HG03521 (cell line): ENCODE data around the gene ZBTB46.
"Not testable (repeated sequence)": the region's sequence is repeated elsewhere in the genome, so short reads cannot be mapped to it uniquely, and the experiment has no call there.

Experiments
- ATAC-seq: cut with Tn5 transposase; IDR thresholded peaks from one replicate; pipeline ENCODE4 v1.9.1; 2021; ENCODE audit warnings: mild to moderate bottlenecking, moderate library complexity; ENCODE audit not compliant: unreplicated experiment

ZBTB46 gene

DNA sequence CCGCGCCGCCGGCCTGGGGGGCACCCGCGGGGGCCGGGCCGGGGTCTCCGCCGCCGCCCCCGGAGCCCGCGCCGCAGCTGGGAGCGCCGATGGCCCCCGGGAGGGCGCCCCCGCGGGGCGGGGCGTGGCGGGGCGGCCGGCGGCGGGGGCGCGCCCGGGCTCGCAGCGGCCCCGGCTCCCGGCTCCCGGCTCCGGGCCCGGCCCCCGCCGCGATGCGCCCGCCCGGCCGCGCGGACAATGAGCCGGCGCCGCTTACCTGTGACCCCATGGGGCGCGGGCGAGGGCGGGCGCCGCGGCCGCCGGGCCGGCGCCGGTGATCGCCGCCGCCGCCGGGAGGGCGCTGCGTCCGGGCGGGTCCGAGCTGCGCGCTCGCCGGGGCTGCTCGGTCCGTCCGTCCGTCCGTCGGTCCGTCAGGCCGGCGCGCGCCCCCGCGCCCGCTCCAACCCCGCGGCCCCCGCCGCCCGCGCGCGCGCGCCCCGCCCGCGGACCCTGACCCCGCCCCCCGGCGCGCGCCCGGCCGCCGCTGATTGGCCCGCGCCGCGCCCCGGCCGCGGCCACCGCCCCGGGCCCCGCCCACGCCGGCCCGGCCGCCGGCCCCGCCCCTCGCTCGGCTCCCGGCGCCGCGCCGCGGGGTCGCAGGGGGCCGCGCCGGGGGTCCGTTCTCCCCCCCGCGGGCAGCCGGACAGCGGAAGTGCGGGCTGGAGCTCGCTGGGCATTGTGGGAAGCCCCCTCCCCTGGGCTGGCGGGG, at the start of gene ZBTB46:
ZBTB46 (minus strand) TSS at position 424 of the 748 bp plus-strand sequence. CDS start 40,507 bp downstream, outside the sequence.
- peak; percentile 62 for ATAC-seq

DNA sequence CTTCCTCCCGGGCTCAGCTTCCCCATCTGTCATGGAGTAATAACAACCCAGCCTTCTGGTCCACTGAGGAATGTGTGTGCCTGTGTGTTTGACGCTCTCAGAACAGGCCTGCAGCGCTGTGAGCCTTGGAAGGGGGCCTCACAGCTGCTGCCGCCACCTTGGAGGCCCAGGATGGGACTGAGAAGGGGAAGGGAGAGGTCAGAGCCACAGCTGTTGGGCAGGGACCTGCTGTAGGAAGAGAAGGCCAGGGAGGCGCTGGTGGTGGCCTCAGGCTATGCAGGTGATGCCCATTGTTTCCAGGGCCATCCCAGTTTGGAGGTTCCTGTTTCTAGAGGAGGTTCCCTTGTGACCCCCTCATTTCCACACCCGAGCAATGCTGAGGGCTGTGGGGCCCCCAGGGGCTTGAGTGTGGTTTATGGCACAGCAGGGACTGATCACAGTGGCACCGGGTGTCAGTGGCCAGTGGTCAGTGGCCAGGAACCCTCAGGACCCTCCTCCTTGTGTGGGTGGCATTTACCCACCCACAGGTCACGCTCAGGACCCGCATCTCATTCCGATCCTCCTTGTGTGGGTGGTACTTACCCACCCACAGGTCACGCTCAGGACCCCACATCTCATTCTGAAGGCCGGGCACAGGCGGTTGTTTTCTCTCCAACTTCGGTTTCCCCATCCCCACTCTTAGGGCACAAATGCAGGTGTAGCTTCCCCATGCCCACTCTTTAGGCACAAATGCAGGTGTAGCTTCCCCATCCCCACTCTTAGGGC, 48.0 kb upstream of the ZBTB46 start:
- ATAC-seq, result no peak

- ATAC-seq, result no peak
Observed at GRCh38 chr20:63877755-63878470, 46.8 kb upstream of the ZBTB46 start.

DNA sequence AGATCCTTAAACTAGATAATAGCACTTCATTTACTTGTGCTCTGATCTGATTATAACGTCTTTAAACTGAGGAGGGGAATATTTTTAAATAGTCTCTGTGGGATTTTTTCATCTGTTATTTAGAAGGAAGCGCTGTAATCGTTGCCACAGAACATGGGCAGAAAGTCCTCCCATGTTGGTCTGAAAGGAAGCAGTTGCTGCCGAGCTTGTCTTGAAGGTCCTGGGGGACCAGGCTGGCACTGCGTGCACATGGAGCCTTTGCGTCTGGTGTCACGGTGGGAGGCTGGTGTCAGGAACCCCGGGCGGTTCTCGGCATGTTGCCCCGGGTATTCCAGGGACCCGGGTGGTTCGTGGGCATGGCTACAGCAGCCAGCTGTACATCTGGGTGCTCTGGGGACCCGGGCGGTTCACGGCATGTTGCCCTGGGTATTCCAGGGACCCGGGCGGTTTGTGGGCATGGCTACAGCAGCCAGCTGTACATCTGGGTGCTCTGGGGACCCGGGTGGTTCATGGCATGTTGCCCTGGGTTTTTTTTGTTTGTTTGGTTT, 45.5 kb upstream of the ZBTB46 start:
- ATAC-seq, result no peak

DNA sequence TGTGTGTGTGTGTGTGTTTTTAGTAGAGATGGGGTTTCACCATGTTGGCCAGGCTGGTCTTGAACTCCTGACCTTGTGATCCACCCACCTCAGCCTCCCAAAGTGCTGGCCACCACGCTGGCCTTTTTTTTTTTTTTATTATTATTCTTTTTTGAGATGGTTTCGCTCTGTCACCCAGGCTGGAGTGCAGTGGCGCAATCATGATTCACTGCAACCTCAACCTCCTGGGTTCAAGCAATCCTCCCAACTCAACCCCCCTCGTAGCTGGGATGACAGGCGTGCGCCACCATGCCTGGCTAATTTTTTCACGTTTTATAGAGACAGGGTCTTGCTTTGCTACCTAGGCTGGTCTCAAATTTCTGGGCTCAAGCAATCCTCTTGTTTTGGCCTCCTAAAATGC, 43.2 kb upstream of the ZBTB46 start:
- ATAC-seq, result not testable (repeated sequence)

DNA sequence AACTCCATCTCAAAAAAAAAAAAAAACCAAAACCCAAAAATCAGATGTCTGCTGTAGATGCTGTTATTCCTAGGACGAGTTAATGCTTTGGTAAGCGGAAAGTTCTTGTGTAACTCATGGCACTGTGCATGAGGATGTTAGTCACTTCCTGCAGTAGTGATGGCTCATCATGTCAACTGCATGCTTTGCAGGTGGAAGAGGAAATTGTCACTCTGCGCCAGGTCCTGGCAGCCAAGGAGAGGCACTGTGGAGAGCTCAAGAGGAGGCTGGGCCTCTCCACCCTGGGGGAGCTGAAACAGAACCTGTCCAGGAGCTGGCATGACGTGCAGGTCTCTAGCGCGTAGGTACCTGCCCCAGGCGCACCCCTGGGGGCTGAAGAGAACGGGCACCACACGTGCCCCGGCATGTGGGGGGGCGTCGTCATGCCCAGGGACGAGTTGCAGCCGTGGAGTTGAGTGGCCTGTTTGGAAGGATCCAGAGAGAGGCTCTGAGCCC, 42.5 kb upstream of the ZBTB46 start:
- no peak for ATAC-seq

GRCh38 chr20:63868264-63868663, 37.2 kb upstream of the ZBTB46 start:
- no peak for ATAC-seq

- ATAC-seq, result not testable (repeated sequence)
Observed at GRCh38 chr20:63867042-63867441, 36.0 kb upstream of the ZBTB46 start.

- peak; percentile 73 for ATAC-seq
Observed at GRCh38 chr20:63864978-63865640, 34.0 kb upstream of the ZBTB46 start, which contains the start of gene TPD52L2. Gene TPD52L2, plus strand, starts transcription at chr20:63865270. Its CDS starts 96 bp downstream, at chr20:63865366.

DNA sequence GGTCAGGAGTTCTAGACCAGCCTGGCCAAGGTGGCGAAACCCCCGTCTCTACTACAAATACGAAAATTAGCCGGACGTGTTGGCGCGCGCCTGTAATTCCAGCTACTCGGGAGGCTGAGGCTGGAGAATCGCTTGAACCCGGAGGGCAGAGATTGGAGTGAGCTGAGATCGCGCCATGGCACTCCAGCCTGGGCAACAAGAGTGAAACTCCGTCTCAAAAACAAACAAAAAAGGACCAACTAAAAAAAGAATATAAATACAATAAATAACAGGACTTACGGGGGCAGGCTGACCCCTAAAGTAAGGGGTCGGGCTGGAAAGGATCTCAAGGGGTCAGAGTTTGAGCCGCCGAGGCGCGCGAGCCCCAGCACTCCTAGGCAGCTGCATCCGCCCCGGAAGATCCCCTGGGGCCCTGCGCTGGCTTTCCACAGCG, 33.5 kb upstream of the ZBTB46 start:
- ATAC-seq, result no peak

GRCh38 chr20:63863798-63864544, 32.9 kb upstream of the ZBTB46 start:
- peak; percentile 51 for ATAC-seq

DNA sequence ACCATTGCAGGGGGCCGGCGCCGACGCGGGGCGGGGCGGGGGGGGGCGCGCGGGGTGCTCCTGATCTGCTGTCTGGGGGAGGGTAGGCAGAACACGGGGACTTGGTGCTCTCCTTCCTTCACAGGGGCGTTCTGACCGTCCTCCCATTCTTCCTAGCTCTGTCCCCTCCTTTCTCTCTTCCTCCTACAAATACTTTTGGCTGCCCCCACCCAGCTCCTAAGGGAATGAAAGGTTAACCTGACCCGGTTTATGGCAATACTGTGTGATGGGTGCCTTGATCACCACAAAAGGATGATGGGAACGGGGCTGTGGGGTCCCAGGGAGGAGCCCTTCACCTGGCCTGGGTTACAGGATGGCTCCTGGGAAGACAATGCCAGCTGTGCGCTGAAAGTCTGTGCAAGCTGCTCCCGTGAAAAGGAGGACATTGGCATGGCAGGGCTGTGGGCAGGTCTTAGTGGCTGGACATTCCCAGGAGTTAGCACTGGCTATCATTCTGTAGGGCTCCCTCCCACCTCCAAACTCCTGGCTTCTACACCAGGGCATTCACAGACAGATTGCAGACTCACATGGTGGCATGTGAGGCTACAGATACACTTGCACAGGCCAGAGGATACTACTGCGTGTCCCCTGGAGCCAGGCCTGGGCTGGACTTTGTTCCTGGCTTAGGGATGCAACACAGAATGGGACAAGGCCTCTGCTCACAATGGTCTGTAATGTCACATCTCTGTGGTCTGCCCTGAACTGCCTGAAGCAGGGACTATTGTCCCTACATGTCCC, 32.1 kb upstream of the ZBTB46 start:
- ATAC-seq, result no peak

- ATAC-seq, result no peak
Observed at GRCh38 chr20:63861981-63862901, 31.2 kb upstream of the ZBTB46 start.

DNA sequence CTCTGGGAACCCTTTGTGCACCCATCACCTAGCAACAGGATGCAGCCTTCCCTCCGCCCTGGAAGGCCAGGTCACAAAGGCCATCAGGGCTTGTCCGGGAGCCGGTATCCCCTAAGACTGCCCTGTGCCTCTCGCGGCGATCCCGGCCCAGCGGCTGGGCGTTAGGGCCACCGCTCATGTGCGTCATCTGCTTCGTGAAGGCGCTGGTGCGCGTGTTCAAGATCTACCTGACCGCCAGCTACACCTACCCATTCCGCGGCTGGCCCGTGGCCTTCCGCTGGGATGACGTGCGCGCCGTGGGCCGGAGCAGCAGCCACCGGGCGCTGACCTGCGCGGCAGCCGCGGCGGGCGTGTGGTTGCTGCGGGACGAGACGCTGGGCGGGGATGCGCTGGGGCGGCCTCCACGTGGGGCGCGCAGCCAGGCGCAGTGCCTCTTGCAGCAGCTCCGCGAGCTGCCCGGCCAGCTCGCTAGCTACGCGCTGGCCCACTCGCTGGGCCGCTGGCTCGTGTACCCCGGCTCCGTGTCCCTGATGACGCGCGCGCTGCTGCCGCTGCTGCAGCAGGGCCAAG, 30.4 kb upstream of the ZBTB46 start, which contains the start of gene ABHD16B:
ABHD16B (plus strand) TSS at position 134 of the 570 bp plus-strand sequence; CDS start at position 177, 43 bp downstream.
- no peak for ATAC-seq

DNA sequence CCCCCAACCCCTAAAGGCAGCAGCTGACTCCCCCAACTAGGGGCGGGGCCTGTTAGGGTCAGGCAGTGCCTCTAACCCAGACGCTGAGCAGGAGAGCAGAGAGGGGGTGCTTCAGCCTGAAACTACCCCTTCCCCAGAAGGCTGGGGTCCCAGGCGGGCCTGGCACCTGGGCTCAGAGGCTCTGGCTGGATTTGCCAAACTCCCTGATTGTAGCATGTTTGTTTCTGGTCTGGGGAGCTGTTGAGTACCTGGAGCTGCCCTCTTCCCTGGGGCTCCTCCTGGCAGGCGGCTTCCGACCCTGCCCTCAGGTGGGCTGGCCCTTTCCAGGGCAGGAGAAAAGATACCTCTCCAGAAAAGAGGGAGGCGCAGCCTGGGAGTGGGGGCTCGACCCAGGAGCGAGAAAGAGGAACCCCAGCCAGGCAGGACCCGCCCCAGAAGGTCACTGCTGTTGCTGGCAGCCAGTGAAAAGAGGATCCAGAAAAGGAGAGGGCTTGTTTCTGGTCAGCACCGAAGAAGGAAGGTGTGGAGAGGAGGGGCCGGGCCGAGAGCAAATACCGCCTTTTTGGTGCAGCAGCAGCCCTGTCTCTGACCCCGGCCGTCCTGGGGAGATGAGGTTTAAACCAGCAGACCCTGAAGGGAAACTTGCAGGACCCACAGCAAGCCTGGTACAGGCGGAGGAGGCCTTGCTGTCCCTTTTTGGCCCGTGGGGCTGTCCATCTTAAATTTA, 29.4 kb upstream of the ZBTB46 start:
- no peak for ATAC-seq

DNA sequence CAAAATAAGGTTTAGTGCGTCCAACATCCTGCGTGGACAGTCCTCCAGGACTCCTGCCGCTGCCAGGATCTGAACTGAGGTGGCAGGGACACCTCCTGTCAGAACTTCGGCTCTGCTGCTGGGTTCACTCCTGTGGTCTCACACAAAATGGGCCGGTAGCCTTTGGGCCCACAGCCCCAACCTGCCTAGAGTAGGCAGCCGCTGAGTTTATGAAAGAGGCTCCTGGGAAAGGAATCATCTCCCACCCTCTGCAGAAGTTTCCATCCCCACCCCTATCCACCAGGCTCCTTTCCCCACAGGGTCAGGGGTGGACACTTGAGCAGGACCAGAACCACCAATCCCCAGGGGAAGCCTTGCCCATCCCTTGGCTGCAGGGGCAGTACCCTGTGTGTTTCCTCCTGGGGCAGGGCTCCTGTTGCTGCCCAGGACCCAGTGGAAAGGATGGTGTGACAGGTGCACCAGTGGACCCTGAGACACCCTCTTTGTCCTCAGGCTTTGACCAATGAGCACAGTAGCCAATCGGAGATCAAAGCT, 28.2 kb upstream of the ZBTB46 start:
- no peak for ATAC-seq
